AG10803 (cell line): ENCODE measurements around the gene BRPF3.

Experiments used
- DNase-seq: peaks from one replicate; pipeline ENCODE4 v3.0.0; 2010; ENCODE audit warnings: low read depth
- H3K4me3 ChIP-seq: 2 replicates; pipeline ENCODE4 v1.5.1; 2011; ENCODE audit warnings: mild to moderate bottlenecking, low read length, control low read depth
- TF ChIP-seq, protein P1 (sequence below): conservative IDR thresholded peaks from 2 replicates; pipeline ENCODE4 v1.5.1; 2011; ENCODE audit warnings: mild to moderate bottlenecking, low read length, control low read depth, inconsistent platforms

Gene BRPF3

DNA sequence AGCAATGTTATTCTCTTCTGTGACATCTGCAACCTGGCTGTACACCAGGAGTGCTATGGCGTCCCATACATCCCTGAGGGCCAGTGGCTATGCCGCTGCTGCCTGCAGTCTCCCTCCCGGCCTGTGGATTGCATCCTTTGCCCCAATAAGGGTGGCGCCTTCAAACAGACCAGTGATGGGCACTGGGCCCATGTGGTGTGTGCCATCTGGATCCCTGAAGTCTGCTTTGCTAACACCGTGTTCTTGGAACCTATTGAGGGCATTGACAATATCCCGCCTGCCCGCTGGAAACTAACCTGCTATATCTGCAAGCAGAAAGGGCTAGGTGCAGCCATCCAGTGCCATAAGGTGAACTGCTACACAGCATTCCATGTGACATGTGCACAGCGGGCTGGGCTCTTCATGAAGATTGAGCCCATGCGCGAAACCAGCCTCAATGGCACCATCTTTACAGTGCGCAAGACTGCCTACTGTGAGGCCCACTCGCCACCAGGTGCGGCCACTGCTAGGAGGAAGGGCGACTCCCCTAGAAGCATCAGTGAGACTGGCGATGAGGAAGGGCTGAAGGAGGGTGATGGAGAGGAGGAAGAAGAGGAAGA is 4.6 kb downstream of the BRPF3 start:
- H3K4me3 ChIP-seq = no peak overlapping the region
- no peak for DNase-seq
- TF ChIP-seq, protein P1, sequence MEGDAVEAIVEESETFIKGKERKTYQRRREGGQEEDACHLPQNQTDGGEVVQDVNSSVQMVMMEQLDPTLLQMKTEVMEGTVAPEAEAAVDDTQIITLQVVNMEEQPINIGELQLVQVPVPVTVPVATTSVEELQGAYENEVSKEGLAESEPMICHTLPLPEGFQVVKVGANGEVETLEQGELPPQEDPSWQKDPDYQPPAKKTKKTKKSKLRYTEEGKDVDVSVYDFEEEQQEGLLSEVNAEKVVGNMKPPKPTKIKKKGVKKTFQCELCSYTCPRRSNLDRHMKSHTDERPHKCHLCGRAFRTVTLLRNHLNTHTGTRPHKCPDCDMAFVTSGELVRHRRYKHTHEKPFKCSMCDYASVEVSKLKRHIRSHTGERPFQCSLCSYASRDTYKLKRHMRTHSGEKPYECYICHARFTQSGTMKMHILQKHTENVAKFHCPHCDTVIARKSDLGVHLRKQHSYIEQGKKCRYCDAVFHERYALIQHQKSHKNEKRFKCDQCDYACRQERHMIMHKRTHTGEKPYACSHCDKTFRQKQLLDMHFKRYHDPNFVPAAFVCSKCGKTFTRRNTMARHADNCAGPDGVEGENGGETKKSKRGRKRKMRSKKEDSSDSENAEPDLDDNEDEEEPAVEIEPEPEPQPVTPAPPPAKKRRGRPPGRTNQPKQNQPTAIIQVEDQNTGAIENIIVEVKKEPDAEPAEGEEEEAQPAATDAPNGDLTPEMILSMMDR = no peak

DNA sequence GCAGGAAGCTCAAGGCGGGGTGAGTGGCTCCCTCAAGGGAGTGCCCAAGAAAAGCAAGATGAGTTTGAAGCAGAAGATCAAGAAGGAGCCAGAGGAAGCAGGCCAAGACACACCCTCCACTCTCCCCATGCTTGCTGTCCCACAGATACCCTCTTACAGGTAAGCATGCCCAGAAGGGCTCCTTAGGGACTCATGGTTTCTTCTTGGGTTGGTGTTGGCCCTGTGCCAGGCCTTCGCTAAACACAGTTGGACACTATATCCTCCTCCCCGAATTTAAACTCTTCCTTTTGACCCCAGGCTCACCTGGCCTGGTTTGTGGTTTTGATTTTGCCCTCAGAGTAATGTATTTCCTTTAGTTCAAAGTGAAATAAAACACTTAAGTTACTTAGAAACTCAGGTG is 5.1 kb downstream of the BRPF3 start:
- no peak for DNase-seq
- H3K4me3 ChIP-seq = no peak overlapping the region
- TF ChIP-seq, protein P1 = no peak

DNA sequence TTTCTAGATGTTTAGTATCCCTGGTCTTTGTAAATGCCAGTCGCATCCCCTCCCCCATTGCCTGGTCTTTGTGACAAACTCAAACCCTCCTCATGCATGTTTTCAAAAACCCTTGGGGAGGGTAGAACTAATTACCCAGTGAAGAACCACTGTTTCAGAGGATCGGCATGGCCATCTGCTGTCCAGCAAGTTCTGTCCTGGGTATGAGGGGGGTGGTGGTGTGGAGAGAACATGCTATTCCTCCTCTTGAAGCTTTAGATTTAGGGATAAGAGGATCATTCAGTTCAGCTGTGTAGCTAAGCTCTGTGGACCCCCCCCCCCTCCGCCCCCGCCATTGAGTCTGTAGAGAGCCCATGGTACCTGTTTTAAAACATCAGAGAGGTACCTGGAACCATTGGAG is 5.6 kb downstream of the BRPF3 start:
- TF ChIP-seq, protein P1 = no peak

DNA sequence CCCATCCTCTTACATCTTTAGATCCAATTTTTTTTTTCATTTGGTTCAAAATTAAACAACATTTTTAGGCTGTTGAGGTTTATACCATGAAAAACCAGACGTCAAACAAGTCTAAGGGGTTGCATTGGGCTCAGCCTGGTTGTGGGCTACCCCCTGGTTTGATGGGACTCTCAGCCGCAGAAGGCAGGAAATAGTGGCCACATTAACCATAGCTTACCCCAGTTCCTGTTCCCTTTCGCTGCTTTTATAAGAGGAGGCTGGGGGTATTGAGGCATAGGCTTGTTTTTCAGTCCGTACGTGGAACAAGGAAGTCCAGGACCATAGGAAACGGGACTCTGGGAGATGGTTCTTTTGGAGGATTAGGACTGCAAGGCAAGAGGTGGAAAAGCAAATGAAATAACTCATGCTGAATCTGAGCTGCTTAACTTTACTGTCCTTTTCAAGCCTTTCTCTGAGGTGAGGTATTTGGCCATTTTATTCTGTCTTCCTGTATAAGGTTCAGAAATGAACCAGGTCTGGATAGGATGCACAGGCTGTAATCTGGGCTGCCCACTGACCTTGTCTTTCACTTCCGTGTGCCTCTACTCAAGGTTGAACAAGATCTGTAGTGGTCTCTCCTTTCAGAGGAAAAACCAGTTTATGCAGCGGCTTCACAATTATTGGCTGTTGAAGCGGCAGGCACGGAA is 7.7 kb downstream of the BRPF3 start:
- no peak overlapping the region for H3K4me3 ChIP-seq
- no peak for DNase-seq
- TF ChIP-seq, protein P1 = no peak

More for the DNA sequence above, 5.6 kb downstream of the BRPF3 start:
- DNase-seq = no peak
- H3K4me3 ChIP-seq = no peak overlapping the region

DNA sequence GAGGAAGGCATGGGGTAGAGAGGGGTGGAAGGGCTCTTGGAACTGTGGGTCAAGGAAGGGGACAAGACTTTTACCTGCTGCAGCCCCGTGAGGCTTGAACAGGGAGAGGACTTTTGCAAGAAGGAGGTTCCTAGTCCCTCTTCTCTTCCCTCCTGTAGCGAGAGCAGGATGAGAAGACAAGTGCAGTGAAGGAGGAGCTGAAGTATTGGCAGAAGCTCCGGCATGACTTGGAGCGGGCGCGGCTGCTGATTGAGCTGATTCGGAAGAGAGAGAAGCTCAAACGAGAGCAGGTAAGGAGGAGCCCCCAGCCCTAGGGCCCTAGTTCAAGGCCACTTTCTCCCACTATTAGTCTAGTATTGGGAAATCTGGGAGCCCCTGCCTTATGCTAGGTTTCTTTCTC is 10.6 kb downstream of the BRPF3 start:
- no peak for DNase-seq
- H3K4me3 ChIP-seq = no peak overlapping the region
- TF ChIP-seq, protein P1 = no peak

DNA sequence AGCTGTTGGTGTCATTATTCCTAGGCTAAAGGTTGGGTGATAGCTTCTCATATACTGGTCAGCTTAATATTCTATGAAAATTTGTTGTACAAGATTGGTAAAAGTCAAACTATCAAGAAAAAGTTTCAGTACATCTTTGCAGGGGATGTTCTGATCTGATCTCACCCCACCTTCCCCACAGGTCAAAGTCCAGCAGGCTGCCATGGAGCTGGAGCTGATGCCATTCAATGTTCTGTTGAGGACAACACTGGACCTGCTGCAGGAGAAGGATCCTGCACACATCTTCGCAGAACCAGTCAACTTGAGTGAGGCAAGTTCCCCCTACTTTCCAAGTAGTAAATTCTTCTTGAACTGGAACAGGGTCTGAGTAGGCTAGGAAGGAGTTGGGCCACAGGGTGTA is 13.1 kb downstream of the BRPF3 start:
- TF ChIP-seq, protein P1 = no peak
- no peak for DNase-seq
- no peak overlapping the region for H3K4me3 ChIP-seq

DNA sequence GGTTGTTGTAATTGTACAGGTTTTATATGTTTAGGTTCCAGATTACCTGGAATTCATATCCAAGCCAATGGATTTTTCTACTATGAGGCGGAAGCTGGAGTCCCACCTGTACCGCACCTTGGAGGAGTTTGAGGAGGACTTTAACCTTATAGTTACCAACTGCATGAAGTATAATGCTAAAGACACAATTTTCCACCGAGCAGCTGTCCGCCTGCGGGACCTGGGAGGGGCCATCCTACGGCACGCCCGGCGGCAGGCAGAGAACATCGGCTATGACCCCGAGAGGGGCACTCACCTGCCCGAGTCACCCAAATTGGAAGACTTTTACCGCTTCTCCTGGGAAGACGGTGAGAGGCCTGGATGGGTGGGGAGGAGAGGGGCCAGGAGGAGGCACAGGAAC is 13.6 kb downstream of the BRPF3 start:
- TF ChIP-seq, protein P1 = no peak
- no peak for DNase-seq

More for the DNA sequence above, 13.6 kb downstream of the BRPF3 start:
- H3K4me3 ChIP-seq = no peak overlapping the region
